HepG2 (cell line): Measurements from ENCODE around the gene CDK5RAP2.

Experiments used
- CTCF ChIP-seq: sonication (generic); formaldehyde crosslinking; IDR thresholded peaks from 2 replicates; pipeline ENCODE4 v1.5.0; 2020; ENCODE audit warnings: mild to moderate bottlenecking, missing genetic modification reagents, moderate library complexity
- ESRRA ChIP-seq: sonication (generic); formaldehyde crosslinking; IDR thresholded peaks from 2 replicates; pipeline ENCODE4 v1.5.1; 2020; ENCODE audit warnings: mild to moderate bottlenecking, low read depth, missing genetic modification reagents
- HDAC6 ChIP-seq: fragments of 200-600 bp; sonication (generic); IDR thresholded peaks from 2 replicates; pipeline ENCODE4 v1.7.0; 2017; ENCODE audit warnings: mild to moderate bottlenecking, antibody characterized with exemption, low read length, low read depth
- PHF8 ChIP-seq: sonication (generic); formaldehyde crosslinking; IDR thresholded peaks from 2 replicates; pipeline ENCODE4 v1.5.0; 2020; ENCODE audit warnings: missing genetic modification reagents
- POLR2A ChIP-seq, 2 experiments: IDR thresholded peaks; 2 replicates each; pipeline ENCODE4 v1.6.1; 2011; ENCODE audit warnings: low read depth in 2 of 2, low read length in 2 of 2, mild to moderate bottlenecking in 1 of 2, moderate library complexity in 1 of 2; ENCODE audit not compliant: insufficient read depth in 1 of 2
- PRDM15 ChIP-seq: sonication (generic); formaldehyde crosslinking; IDR thresholded peaks from 2 replicates; pipeline ENCODE4 v1.4.0; 2020; ENCODE audit warnings: missing genetic modification reagents
- TF ChIP-seq, protein P1 (sequence below): fragments of 450-650 bp; IDR thresholded peaks from 2 replicates; pipeline ENCODE4 v1.6.1; 2016
- TF ChIP-seq, protein P2 (sequence below): sonication (generic); formaldehyde crosslinking; IDR thresholded peaks from 2 replicates; pipeline ENCODE4 v1.4.0; 2020; ENCODE audit warnings: mild to moderate bottlenecking, missing genetic modification reagents

DNA sequence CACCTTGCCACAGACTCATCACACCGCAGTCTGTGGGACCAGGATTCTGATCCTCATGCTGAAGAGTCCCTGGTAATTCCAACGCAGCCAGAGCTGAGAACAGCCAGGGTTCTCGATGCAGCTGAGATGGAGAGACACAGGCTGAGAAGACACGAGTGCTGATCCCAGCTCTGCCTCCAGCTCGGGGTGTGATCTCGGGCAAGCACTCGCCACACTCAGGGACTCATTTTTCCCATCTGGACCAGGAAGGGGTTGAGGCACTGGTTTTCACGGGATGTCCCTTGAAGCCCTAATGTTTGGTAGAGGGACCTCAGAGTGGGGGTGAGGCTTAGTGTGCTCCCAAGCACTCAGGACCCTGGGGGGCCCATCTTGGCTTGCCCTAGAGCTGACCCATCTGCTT lies 200.4 kb downstream of the CDK5RAP2 start:
- TF ChIP-seq PRDM15 (CRISPR knock-in tag), result no peak
- no peak for TF ChIP-seq ESRRA (CRISPR knock-in tag)
- TF ChIP-seq HDAC6, result no peak
- TF ChIP-seq POLR2A (IDR thresholded peaks at IDR 0.05; ENCODE audit: insufficient read depth in 1 of 2, low read depth in 2 of 2, low read length in 2 of 2), result no peak
- TF ChIP-seq, protein P1, sequence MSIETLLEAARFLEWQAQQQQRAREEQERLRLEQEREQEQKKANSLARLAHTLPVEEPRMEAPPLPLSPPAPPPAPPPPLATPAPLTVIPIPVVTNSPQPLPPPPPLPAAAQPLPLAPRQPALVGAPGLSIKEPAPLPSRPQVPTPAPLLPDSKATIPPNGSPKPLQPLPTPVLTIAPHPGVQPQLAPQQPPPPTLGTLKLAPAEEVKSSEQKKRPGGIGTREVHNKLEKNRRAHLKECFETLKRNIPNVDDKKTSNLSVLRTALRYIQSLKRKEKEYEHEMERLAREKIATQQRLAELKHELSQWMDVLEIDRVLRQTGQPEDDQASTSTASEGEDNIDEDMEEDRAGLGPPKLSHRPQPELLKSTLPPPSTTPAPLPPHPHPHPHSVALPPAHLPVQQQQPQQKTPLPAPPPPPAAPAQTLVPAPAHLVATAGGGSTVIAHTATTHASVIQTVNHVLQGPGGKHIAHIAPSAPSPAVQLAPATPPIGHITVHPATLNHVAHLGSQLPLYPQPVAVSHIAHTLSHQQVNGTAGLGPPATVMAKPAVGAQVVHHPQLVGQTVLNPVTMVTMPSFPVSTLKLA, result no peak
- TF ChIP-seq, protein P2, sequence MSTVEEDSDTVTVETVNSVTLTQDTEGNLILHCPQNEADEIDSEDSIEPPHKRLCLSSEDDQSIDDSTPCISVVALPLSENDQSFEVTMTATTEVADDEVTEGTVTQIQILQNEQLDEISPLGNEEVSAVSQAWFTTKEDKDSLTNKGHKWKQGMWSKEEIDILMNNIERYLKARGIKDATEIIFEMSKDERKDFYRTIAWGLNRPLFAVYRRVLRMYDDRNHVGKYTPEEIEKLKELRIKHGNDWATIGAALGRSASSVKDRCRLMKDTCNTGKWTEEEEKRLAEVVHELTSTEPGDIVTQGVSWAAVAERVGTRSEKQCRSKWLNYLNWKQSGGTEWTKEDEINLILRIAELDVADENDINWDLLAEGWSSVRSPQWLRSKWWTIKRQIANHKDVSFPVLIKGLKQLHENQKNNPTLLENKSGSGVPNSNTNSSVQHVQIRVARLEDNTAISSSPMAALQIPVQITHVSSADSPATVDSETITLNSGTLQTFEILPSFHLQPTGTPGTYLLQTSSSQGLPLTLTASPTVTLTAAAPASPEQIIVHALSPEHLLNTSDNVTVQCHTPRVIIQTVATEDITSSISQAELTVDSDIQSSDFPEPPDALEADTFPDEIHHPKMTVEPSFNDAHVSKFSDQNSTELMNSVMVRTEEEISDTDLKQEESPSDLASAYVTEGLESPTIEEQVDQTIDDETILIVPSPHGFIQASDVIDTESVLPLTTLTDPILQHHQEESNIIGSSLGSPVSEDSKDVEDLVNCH, result no peak
- no peak for TF ChIP-seq CTCF (CRISPR knock-in tag)
- TF ChIP-seq PHF8 (CRISPR knock-in tag), result no peak
